Measurements from ENCODE around the gene PLXNA3.

PLXNA3 gene

GRCh38 chrX:154476821-154477220, 18.7 kb downstream of the PLXNA3 start:
- Histone ChIP-seq H3K9me3 (ENCODE audit: control insufficient read depth, insufficient read depth, low read length) (no peaks in the 10 kb centered on the region), H3K36me3 (ENCODE audit: control insufficient read depth, insufficient read depth, low read length) (peaks cover 13% of the 10 kb centered on the region), H3K4me3 (ENCODE audit: low read depth, low read length) (no peak overlapping the region), H3K4me1 (ENCODE audit: control insufficient read depth, insufficient read depth, low read length) (no peaks in the 10 kb centered on the region), H3K9ac (ENCODE audit: low read depth, low read length) (no peak overlapping the region), H3K27me3 (ENCODE audit: control insufficient read depth, insufficient read depth, low read length) (no peaks in the 10 kb centered on the region)

- H3K36me3 ChIP-seq (ENCODE audit: control insufficient read depth, insufficient read depth, low read length): peaks cover 7% of the 10 kb centered on the region
- no peaks in the 10 kb centered on the region for H3K27me3 ChIP-seq (ENCODE audit: control insufficient read depth, insufficient read depth, low read length)
- no peaks in the 10 kb centered on the region for H3K4me1 ChIP-seq (ENCODE audit: control insufficient read depth, insufficient read depth, low read length)
- peak overlapping the region; percentile 37 for H3K9ac ChIP-seq (ENCODE audit: low read depth, low read length)
- H3K4me3 ChIP-seq (ENCODE audit: low read depth, low read length): peak overlapping the region; percentile 66
- no peaks in the 10 kb centered on the region for H3K9me3 ChIP-seq (ENCODE audit: control insufficient read depth, insufficient read depth, low read length)
These were observed 19.9 kb downstream of the PLXNA3 start for GRCh38 chrX:154477891-154478477.

- Histone ChIP-seq H3K9ac (ENCODE audit: low read depth, low read length) (peak within 1 kb of the TSS; percentile 37), H3K4me1 (ENCODE audit: control insufficient read depth, insufficient read depth, low read length) (no peaks in the 10 kb centered on the region)
These were observed 20.9 kb downstream of the PLXNA3 start, which contains the start of gene LAGE3 for GRCh38 chrX:154478728-154479622. Gene LAGE3, minus strand, starts transcription at chrX:154479281. Its CDS starts 366 bp downstream, at chrX:154478915.

GRCh38 chrX:154481195-154481594, 23.1 kb downstream of the PLXNA3 start:
- Histone ChIP-seq H3K9me3 (ENCODE audit: control insufficient read depth, insufficient read depth, low read length) (peaks cover 5% of the 10 kb centered on the region), H3K36me3 (ENCODE audit: control insufficient read depth, insufficient read depth, low read length) (peaks cover 9% of the 10 kb centered on the region), H3K4me3 (ENCODE audit: low read depth, low read length) (no peak overlapping the region), H3K27me3 (ENCODE audit: control insufficient read depth, insufficient read depth, low read length) (no peaks in the 10 kb centered on the region), H3K4me1 (ENCODE audit: control insufficient read depth, insufficient read depth, low read length) (no peaks in the 10 kb centered on the region), H3K9ac (ENCODE audit: low read depth, low read length) (no peak overlapping the region)

More at GRCh38 chrX:154478728-154479622, 20.9 kb downstream of the PLXNA3 start, which contains the start of gene LAGE3:
- H3K4me3 ChIP-seq (ENCODE audit: low read depth, low read length): peak within 1 kb of the TSS; percentile 66
- H3K9me3 ChIP-seq (ENCODE audit: control insufficient read depth, insufficient read depth, low read length): peaks cover 5% of the 10 kb centered on the region
- peaks cover under 1% of the 10 kb centered on the region for H3K36me3 ChIP-seq (ENCODE audit: control insufficient read depth, insufficient read depth, low read length)
- H3K27me3 ChIP-seq (ENCODE audit: control insufficient read depth, insufficient read depth, low read length): no peaks in the 10 kb centered on the region

- H3K9me3 ChIP-seq (ENCODE audit: control insufficient read depth, insufficient read depth, low read length): peaks cover 5% of the 10 kb centered on the region
- H3K36me3 ChIP-seq (ENCODE audit: control insufficient read depth, insufficient read depth, low read length): peaks cover 9% of the 10 kb centered on the region
- H3K9ac ChIP-seq (ENCODE audit: low read depth, low read length): no peak overlapping the region
- no peaks in the 10 kb centered on the region for H3K4me1 ChIP-seq (ENCODE audit: control insufficient read depth, insufficient read depth, low read length)
- H3K4me3 ChIP-seq (ENCODE audit: low read depth, low read length): no peak overlapping the region
- no peaks in the 10 kb centered on the region for H3K27me3 ChIP-seq (ENCODE audit: control insufficient read depth, insufficient read depth, low read length)
These were observed 24.0 kb downstream of the PLXNA3 start for GRCh38 chrX:154481911-154482601.

GRCh38 chrX:154482786-154483185, 24.7 kb downstream of the PLXNA3 start:
- no peaks in the 10 kb centered on the region for H3K4me1 ChIP-seq (ENCODE audit: control insufficient read depth, insufficient read depth, low read length)

GRCh38 chrX:154483325-154483724, 25.2 kb downstream of the PLXNA3 start:
- no peak overlapping the region for H3K9ac ChIP-seq (ENCODE audit: low read depth, low read length)
- H3K36me3 ChIP-seq (ENCODE audit: control insufficient read depth, insufficient read depth, low read length): peaks cover 13% of the 10 kb centered on the region
- H3K27me3 ChIP-seq (ENCODE audit: control insufficient read depth, insufficient read depth, low read length): no peaks in the 10 kb centered on the region
- peaks cover 5% of the 10 kb centered on the region for H3K9me3 ChIP-seq (ENCODE audit: control insufficient read depth, insufficient read depth, low read length)
- H3K4me3 ChIP-seq (ENCODE audit: low read depth, low read length): no peak overlapping the region
- no peaks in the 10 kb centered on the region for H3K4me1 ChIP-seq (ENCODE audit: control insufficient read depth, insufficient read depth, low read length)

More at GRCh38 chrX:154482786-154483185, 24.7 kb downstream of the PLXNA3 start:
- no peak overlapping the region for H3K9ac ChIP-seq (ENCODE audit: low read depth, low read length)
- no peak overlapping the region for H3K4me3 ChIP-seq (ENCODE audit: low read depth, low read length)
- H3K27me3 ChIP-seq (ENCODE audit: control insufficient read depth, insufficient read depth, low read length): no peaks in the 10 kb centered on the region
- H3K9me3 ChIP-seq (ENCODE audit: control insufficient read depth, insufficient read depth, low read length): peaks cover 5% of the 10 kb centered on the region
- H3K36me3 ChIP-seq (ENCODE audit: control insufficient read depth, insufficient read depth, low read length): peaks cover 9% of the 10 kb centered on the region

- Histone ChIP-seq H3K4me1 (ENCODE audit: control insufficient read depth, insufficient read depth, low read length) (peaks cover under 1% of the 10 kb centered on the region), H3K9me3 (ENCODE audit: control insufficient read depth, insufficient read depth, low read length) (peaks cover 5% of the 10 kb centered on the region), H3K4me3 (ENCODE audit: low read depth, low read length) (no peak overlapping the region), H3K27me3 (ENCODE audit: control insufficient read depth, insufficient read depth, low read length) (peaks cover 2% of the 10 kb centered on the region), H3K36me3 (ENCODE audit: control insufficient read depth, insufficient read depth, low read length) (peaks cover 13% of the 10 kb centered on the region), H3K9ac (ENCODE audit: low read depth, low read length) (no peak overlapping the region)
These were observed 26.4 kb downstream of the PLXNA3 start for GRCh38 chrX:154484255-154485149.

GRCh38 chrX:154485150-154486051, 27.3 kb downstream of the PLXNA3 start:
- peak overlapping the region; percentile 53 for H3K4me3 ChIP-seq (ENCODE audit: low read depth, low read length)

GRCh38 chrX:154486052-154486395, 27.9 kb downstream of the PLXNA3 start:
- no peak overlapping the region for H3K9ac ChIP-seq (ENCODE audit: low read depth, low read length)
- H3K4me1 ChIP-seq (ENCODE audit: control insufficient read depth, insufficient read depth, low read length): peaks cover 4% of the 10 kb centered on the region
- H3K36me3 ChIP-seq (ENCODE audit: control insufficient read depth, insufficient read depth, low read length): peaks cover 13% of the 10 kb centered on the region
- H3K27me3 ChIP-seq (ENCODE audit: control insufficient read depth, insufficient read depth, low read length): peaks cover 4% of the 10 kb centered on the region
- peaks cover 5% of the 10 kb centered on the region for H3K9me3 ChIP-seq (ENCODE audit: control insufficient read depth, insufficient read depth, low read length)
- H3K4me3 ChIP-seq (ENCODE audit: low read depth, low read length): peak overlapping the region; percentile 53

More at GRCh38 chrX:154485150-154486051, 27.3 kb downstream of the PLXNA3 start:
- H3K9ac ChIP-seq (ENCODE audit: low read depth, low read length): no peak overlapping the region
- peaks cover 4% of the 10 kb centered on the region for H3K4me1 ChIP-seq (ENCODE audit: control insufficient read depth, insufficient read depth, low read length)
- H3K36me3 ChIP-seq (ENCODE audit: control insufficient read depth, insufficient read depth, low read length): peaks cover 13% of the 10 kb centered on the region
- H3K27me3 ChIP-seq (ENCODE audit: control insufficient read depth, insufficient read depth, low read length): peaks cover 4% of the 10 kb centered on the region
- H3K9me3 ChIP-seq (ENCODE audit: control insufficient read depth, insufficient read depth, low read length): peaks cover 5% of the 10 kb centered on the region

All from iPS-15b (cell line).